Glutamatergic neuron (in vitro differentiated cells): Measurements from ENCODE around the gene BST2. TPM values are rescaled to one million over a fixed set of nuclear protein-coding genes. Genes with fewer than 3 reads are reported as not detected.
A peak's percentile ranks its signal among the peaks of the same experiment; 100 is the strongest.

Experiments
- DNase-seq: peaks from one replicate; pipeline ENCODE4 v3.0.0; 2022
- H3K27ac Mint-ChIP-seq: one replicate; pipeline ENCODE4 v1.8.0; 2020; ENCODE audit warnings: mild to moderate bottlenecking, mixed read lengths, inconsistent platforms; ENCODE audit not compliant: unreplicated experiment
- H3K27me3 Mint-ChIP-seq: one replicate; pipeline ENCODE4 v1.8.0; 2020; ENCODE audit warnings: mild to moderate bottlenecking, moderate library complexity, mixed read lengths, inconsistent platforms; ENCODE audit not compliant: unreplicated experiment
- H3K36me3 Mint-ChIP-seq: one replicate; pipeline ENCODE4 v1.8.0; 2020; ENCODE audit warnings: mild to moderate bottlenecking, mixed read lengths, inconsistent platforms; ENCODE audit not compliant: unreplicated experiment
- H3K4me1 Mint-ChIP-seq: one replicate; pipeline ENCODE4 v1.8.0; 2020; ENCODE audit warnings: mild to moderate bottlenecking, low read depth, mixed read lengths, inconsistent platforms; ENCODE audit not compliant: unreplicated experiment
- H3K4me3 Mint-ChIP-seq: one replicate; pipeline ENCODE4 v1.8.0; 2020; ENCODE audit warnings: mild to moderate bottlenecking, mixed read lengths, inconsistent platforms; ENCODE audit not compliant: unreplicated experiment
- H3K9me3 Mint-ChIP-seq: one replicate; pipeline ENCODE4 v1.8.0; 2020; ENCODE audit warnings: mild to moderate bottlenecking, moderate library complexity, mixed read lengths, inconsistent platforms; ENCODE audit not compliant: unreplicated experiment
- total RNA-seq: library from RNA; stranded (reverse); fragmentation: NEBNext Ultra II Directional; extraction: Animal tissue kit (Norgen Biotek cat#: 25700); gene quantifications from one replicate; pipeline ENCODE4 v1.2.1, GENCODE V29; 2021; ENCODE audit not compliant: unreplicated experiment
- TF ChIP-seq, protein P1 (sequence below): fragments of 200-600 bp; sonication (generic); IDR thresholded peaks from one replicate; pipeline ENCODE4 v1.5.0; 2021; ENCODE audit not compliant: partially characterized antibody, unreplicated experiment

BST2 gene
- total RNA-seq, 1 donor from 2014 or later: 1.4 TPM

DNA sequence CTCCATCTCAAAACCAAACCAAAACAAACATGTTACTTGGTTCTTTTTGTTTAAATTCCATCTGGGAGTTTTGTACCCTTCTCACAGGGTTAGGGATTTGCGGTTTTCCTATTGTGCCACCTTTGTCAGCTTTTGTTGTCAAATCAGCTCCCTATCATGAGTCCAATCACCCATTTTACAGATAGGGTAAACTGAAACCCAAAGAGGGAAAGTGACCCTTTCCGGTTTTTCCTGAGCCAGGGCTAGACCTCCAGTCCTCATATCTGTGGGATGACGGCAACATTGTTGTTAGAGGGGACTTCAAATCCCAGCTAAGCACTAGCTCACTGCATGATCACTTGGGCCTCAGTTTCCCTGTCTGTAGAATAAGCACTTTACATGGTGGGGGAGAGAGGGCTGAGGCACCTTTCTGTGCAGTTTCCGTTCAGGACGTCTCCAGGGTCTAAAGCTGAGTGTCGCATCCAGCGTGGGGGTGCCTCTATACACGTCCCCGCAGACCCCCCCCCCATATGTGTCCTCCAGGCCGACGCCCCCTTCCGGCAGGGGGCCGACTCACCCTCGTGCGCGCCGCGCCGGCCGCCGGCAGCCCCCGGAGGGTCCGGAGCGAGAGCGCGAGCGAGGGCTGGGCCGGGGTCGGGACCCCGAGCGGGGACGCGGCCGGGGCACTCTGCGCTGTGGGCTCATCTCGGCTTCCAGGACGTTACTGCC, 15.3 kb downstream of the BST2 start:
- Mint-ChIP-seq H3K4me3 (peak overlapping the region; percentile 93), H3K27ac (no peak overlapping the region), H3K27me3 (peaks cover 3% of the 10 kb centered on the region), H3K4me1 (peaks cover 5% of the 10 kb centered on the region), H3K36me3 (no peaks in the 10 kb centered on the region), H3K9me3 (peaks cover 5% of the 10 kb centered on the region)
- DNase-seq: peak; percentile 41
- TF ChIP-seq, protein P1, sequence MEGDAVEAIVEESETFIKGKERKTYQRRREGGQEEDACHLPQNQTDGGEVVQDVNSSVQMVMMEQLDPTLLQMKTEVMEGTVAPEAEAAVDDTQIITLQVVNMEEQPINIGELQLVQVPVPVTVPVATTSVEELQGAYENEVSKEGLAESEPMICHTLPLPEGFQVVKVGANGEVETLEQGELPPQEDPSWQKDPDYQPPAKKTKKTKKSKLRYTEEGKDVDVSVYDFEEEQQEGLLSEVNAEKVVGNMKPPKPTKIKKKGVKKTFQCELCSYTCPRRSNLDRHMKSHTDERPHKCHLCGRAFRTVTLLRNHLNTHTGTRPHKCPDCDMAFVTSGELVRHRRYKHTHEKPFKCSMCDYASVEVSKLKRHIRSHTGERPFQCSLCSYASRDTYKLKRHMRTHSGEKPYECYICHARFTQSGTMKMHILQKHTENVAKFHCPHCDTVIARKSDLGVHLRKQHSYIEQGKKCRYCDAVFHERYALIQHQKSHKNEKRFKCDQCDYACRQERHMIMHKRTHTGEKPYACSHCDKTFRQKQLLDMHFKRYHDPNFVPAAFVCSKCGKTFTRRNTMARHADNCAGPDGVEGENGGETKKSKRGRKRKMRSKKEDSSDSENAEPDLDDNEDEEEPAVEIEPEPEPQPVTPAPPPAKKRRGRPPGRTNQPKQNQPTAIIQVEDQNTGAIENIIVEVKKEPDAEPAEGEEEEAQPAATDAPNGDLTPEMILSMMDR: peak; percentile 38

DNA sequence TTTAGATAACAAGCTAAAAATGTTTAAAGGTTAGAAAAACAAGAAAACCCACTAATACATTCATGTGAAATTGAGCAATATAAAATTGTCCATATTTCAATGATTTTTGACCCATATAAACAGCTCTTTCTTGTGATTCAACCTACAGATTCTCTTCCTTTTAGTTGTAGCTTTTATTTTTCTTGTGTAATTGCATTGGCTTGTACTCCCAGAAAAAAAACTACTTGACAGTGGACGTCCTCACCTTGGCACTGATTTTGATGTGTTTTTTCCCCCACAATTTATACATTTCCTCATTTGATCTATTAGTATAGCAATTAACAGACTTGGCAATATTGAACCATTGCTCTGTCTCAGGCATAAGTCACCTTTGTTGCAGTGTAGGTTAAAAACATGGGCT, 16.1 kb downstream of the BST2 start:
- Mint-ChIP-seq H3K27ac (no peak overlapping the region), H3K9me3 (peaks cover 5% of the 10 kb centered on the region), H3K27me3 (peaks cover 3% of the 10 kb centered on the region), H3K36me3 (no peaks in the 10 kb centered on the region), H3K4me1 (peaks cover 5% of the 10 kb centered on the region), H3K4me3 (no peak overlapping the region)
- TF ChIP-seq, protein P1: no peak
- DNase-seq: no peak

DNA sequence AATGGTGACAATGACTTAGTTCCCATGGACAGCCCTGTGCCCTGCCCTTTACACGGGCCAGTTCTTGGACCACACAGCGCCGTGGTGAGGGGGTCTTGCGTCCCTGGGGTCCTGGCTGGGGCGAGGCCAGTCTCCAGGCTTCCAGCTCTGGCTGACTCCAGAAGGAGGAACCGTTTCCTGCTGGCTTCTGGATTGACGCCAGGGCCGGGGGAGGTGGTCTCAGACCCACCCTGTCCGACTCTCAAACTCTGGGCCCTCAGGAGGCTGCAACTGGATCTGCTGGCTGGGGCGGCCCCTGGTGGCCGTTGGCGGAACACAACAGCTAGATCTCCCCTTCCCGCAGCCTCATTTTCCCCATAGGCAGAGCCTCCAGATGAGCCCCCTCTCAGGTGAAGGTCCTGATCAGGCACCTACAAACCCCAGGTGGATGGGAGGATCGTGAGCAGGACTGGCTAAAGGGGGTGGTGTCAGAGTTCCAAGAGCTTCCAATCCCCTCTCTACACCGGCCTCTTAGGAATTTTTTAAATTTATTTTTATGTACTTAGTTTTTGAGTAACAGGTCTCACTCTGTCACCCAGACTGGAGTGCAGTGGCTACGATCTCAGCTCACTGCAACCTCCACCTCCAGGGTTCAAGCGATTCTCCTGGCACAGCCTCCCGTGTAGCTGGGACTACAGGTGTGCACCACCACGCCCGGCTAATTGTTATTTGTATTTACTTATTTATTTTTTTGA, 19.4 kb downstream of the BST2 start:
- Mint-ChIP-seq H3K27me3 (peaks cover 5% of the 10 kb centered on the region), H3K9me3 (no peaks in the 10 kb centered on the region), H3K4me3 (no peak overlapping the region), H3K36me3 (no peaks in the 10 kb centered on the region), H3K27ac (no peak overlapping the region), H3K4me1 (no peaks in the 10 kb centered on the region)
- DNase-seq: peak; percentile 73
- TF ChIP-seq, protein P1: peak; percentile 90

DNA sequence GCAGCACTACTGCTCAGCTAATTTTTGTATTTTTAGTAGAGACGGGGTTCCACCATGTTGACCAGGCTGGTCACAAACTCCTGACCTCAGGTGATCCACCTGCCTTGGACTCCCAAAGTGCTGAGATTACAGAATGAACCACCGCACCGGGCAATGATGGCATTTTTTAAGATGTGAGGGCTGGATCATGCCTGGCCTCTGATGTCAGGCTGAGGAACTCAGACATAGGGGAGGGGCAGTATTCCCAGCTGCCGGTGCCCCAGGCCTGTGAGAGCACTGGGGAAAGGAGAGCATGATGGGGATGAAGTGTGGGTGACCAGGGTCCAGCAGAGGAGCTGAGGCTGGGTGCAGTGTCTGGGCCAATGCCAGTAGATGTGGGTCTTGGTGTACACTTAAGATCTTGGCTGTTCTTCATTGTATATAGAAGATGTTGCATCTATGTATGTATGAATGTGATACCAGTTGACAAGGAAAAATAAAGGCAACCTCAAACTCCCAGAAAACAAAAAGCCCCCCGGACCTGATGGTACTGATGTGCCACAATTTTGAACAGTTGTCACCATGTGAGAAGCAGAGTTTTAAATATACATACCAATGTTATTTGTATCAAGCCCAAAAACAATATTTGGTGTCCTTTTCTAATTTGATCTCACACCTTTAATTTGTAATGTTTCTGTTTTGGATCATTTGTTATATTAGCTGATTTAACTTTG, 24.8 kb downstream of the BST2 start:
- Mint-ChIP-seq H3K27ac (no peak overlapping the region), H3K27me3 (peaks cover 6% of the 10 kb centered on the region), H3K4me1 (no peaks in the 10 kb centered on the region), H3K4me3 (no peak overlapping the region), H3K9me3 (no peaks in the 10 kb centered on the region), H3K36me3 (no peaks in the 10 kb centered on the region)
- DNase-seq: no peak
- TF ChIP-seq, protein P1: no peak
